Progenitor cell of endocrine pancreas (in vitro differentiated cells): ENCODE measurements around the gene LONP1. TPM values are rescaled to one million over a fixed set of nuclear protein-coding genes. Genes with fewer than 3 reads are reported as not detected.
"Not testable (repeated sequence)": the region's sequence is repeated elsewhere in the genome, so short reads cannot be mapped to it uniquely, and the experiment has no call there.

ENCODE experiments used
- DNase-seq: peaks from one replicate; pipeline ENCODE4 v3.0.0; 2021; ENCODE audit warnings: low spot score; ENCODE audit not compliant: unreplicated experiment
- H3K27ac Mint-ChIP-seq: 2 replicates; pipeline ENCODE4 v1.8.0; 2021; ENCODE audit warnings: mild to moderate bottlenecking, moderate library complexity, mixed read lengths
- H3K27me3 Mint-ChIP-seq: 2 replicates; pipeline ENCODE4 v1.8.0; 2021; ENCODE audit warnings: mixed read lengths
- H3K36me3 Mint-ChIP-seq: 2 replicates; pipeline ENCODE4 v1.8.0; 2022; ENCODE audit warnings: mixed read lengths; ENCODE audit not compliant: insufficient read depth
- H3K4me1 Mint-ChIP-seq: 2 replicates; pipeline ENCODE4 v1.8.0; 2021; ENCODE audit warnings: low read depth, mixed read lengths
- H3K4me3 Mint-ChIP-seq: 2 replicates; pipeline ENCODE4 v1.8.0; 2021; ENCODE audit warnings: low read depth, mild to moderate bottlenecking, moderate library complexity, mixed read lengths
- H3K9me3 Mint-ChIP-seq: 2 replicates; pipeline ENCODE4 v1.8.0; 2021; ENCODE audit warnings: low read depth, mixed read lengths
- CTCF ChIP-seq: fragments of 200-600 bp; sonication (generic); IDR thresholded peaks from one replicate; pipeline ENCODE4 v1.5.0; 2021; ENCODE audit warnings: antibody characterized with exemption, mild to moderate bottlenecking; ENCODE audit not compliant: unreplicated experiment
- total RNA-seq: library from RNA; stranded (reverse); gene quantifications from 2 replicates; pipeline ENCODE4 v1.2.1, GENCODE V29; 2021

LONP1 gene
- total RNA-seq, 1 donor from 2014 or later = 56.1 TPM

- H3K9me3 Mint-ChIP-seq = no peaks in the 10 kb centered on the region
- peaks cover 16% of the 10 kb centered on the region for H3K27me3 Mint-ChIP-seq
- no peaks in the 10 kb centered on the region for H3K36me3 Mint-ChIP-seq
- DNase-seq = no peak
- no peaks in the 10 kb centered on the region for H3K4me1 Mint-ChIP-seq
- TF ChIP-seq CTCF = no peak
- H3K27ac Mint-ChIP-seq = no peak overlapping the region
- H3K4me3 Mint-ChIP-seq = no peak overlapping the region
These were observed 18.5 kb upstream of the LONP1 start for GRCh38 chr19:5738423-5738822.

GRCh38 chr19:5733172-5733571, 13.2 kb upstream of the LONP1 start:
- H3K27ac Mint-ChIP-seq, H3K4me1 Mint-ChIP-seq, H3K9me3 Mint-ChIP-seq, H3K4me3 Mint-ChIP-seq, H3K36me3 Mint-ChIP-seq, DNase-seq: not testable (repeated sequence)
- H3K27me3 Mint-ChIP-seq = peaks cover 13% of the 10 kb centered on the region

- Mint-ChIP-seq H3K27me3 (peaks cover 9% of the 10 kb centered on the region), H3K9me3 (no peaks in the 10 kb centered on the region), H3K27ac (no peak overlapping the region), H3K36me3 (no peaks in the 10 kb centered on the region), H3K4me1 (no peaks in the 10 kb centered on the region), H3K4me3 (no peak overlapping the region)
- no peak for TF ChIP-seq CTCF
- no peak for DNase-seq
These were observed 7.6 kb upstream of the LONP1 start for GRCh38 chr19:5727453-5728050.

GRCh38 chr19:5719274-5719960, 529 bp downstream of the LONP1 start:
- peak overlapping the region; percentile 93 for H3K4me3 Mint-ChIP-seq
- no peak for DNase-seq
- H3K9me3 Mint-ChIP-seq = no peaks in the 10 kb centered on the region
- no peaks in the 10 kb centered on the region for H3K27me3 Mint-ChIP-seq
- TF ChIP-seq CTCF = no peak
- no peaks in the 10 kb centered on the region for H3K36me3 Mint-ChIP-seq
- peaks cover 10% of the 10 kb centered on the region for H3K4me1 Mint-ChIP-seq
- H3K27ac Mint-ChIP-seq = peak overlapping the region; percentile 98

GRCh38 chr19:5718579-5719273, 1.2 kb downstream of the LONP1 start:
- TF ChIP-seq CTCF = no peak
- DNase-seq = no peak
- Mint-ChIP-seq H3K4me1 (peaks cover 10% of the 10 kb centered on the region), H3K27me3 (no peaks in the 10 kb centered on the region), H3K36me3 (peaks cover 2% of the 10 kb centered on the region), H3K27ac (peak overlapping the region; percentile 95), H3K4me3 (peak overlapping the region; percentile 93), H3K9me3 (no peaks in the 10 kb centered on the region)
